Thyroid gland (tissue), 4 donors: ENCODE data around the gene BEND3. TPM values are rescaled to one million over a fixed set of nuclear protein-coding genes. Genes with fewer than 3 reads are reported as not detected.
A peak's percentile ranks its signal among the peaks of the same experiment; 100 is the strongest.
"Not testable (repeated sequence)": the region's sequence is repeated elsewhere in the genome, so short reads cannot be mapped to it uniquely, and the experiment has no call there.

Source experiments
- DNase-seq, 2 donors: peaks; one replicate each; pipeline ENCODE4 v3.0.0-alpha.2; 2019
- H3K27ac ChIP-seq, 3 donors: fragments of 200-600 bp; sonication (generic); 1 replicate in 2 of 3; 2 replicates in 1 of 3; pipeline ENCODE4 v1.5.1; 2016 to 2019; ENCODE audit warnings: mild to moderate bottlenecking in 1 of 3, moderate library complexity in 1 of 3
- H3K27me3 ChIP-seq: fragments of 200-600 bp; sonication (generic); one replicate; pipeline ENCODE4 v1.5.1; 2019
- H3K36me3 ChIP-seq, 2 donors: fragments of 200-600 bp; sonication (generic); one replicate each; pipeline ENCODE4 v1.5.1; 2016 to 2019
- H3K4me1 ChIP-seq, 2 donors: fragments of 200-600 bp; sonication (generic); one replicate each; pipeline ENCODE4 v1.5.1; 2017 to 2019
- H3K4me3 ChIP-seq, 3 donors: fragments of 200-600 bp; sonication (generic); replicated peaks in 1 of 3; 1 replicate in 2 of 3; 2 replicates in 1 of 3; pipeline ENCODE4 v1.5.1; 2016; ENCODE audit warnings: mild to moderate bottlenecking in 1 of 3
- H3K9me3 ChIP-seq: fragments of 200-600 bp; sonication (generic); one replicate; pipeline ENCODE4 v1.5.1; 2017
- POLR2A ChIP-seq, 2 donors: fragments of 450-650 bp; IDR thresholded peaks; one replicate each; pipeline ENCODE4 v1.6.1; 2017; ENCODE audit warnings: antibody characterized with exemption in 2 of 2, mild to moderate bottlenecking in 2 of 2, moderate library complexity in 1 of 2
- WGBS, 2 donors: methylation state at CpG; one replicate each; pipeline ENCODE4 v1.1.5; 2017; 5-methylcytosine and 5-hydroxymethylcytosine counted together
- intact Hi-C: fragments of 100-400 bp; cut with DNase I; formaldehyde crosslinking; loops from one replicate; pipeline ENCODE4 v1.15.1; 2023
- total RNA-seq, 4 donors: library from RNA; depleted of rRNA; stranded (reverse); fragments of >200 nt; gene quantifications; one replicate each; pipeline ENCODE4 v1.2.3, GENCODE V29; 2016
- TF ChIP-seq, protein P1 (sequence below), 6 experiments: fragments of 200-600 bp in 3 of 6; fragments of 450-650 bp in 3 of 6; sonication (generic) in 3 of 6; IDR thresholded peaks; one replicate each; pipeline ENCODE4 v1.5.1; 2016 to 2019; ENCODE audit warnings: antibody characterized with exemption in 6 of 6, mild to moderate bottlenecking in 2 of 6, inconsistent platforms in 1 of 6, moderate library complexity in 1 of 6

BEND3 gene
- total RNA-seq, 4 donors from 2014 or later, result 2.5 to 5.9 (median 2.7) TPM

DNA sequence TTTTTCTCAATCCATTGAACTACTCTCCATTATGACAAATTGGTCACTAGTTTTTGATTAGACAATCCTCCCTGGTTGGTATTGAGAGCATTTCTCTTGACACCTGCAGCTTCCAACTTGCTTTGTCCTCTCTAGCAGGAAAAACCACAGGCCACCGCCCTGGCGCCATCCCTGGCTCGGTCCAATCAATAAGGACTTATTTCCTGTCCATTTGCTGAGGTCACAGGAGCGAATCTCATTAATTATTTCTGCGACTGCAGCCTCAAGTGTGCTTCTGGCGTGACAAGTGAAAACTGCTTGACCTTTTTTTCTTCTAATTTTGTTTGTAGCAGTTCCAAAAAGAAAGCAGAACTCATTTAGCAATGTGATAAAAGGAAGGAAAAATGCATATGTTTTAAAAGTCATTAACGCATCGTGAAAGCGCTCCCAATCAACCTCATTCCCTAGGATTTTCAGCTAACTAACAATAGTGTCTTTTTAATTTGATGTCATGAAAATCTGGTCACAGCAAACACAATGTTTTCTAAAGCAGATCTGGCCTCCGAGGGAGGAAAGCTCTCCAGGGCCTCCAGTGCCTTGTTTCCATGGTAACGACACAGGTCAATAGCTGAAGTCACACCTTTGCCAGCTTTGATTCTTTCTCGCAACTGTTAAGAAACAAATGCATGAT lies 39.0 kb upstream of the BEND3 start:
- no peak overlapping the region for H3K4me3 ChIP-seq
- DNase-seq, result peak; percentile 51 to 58
- no peak for TF ChIP-seq POLR2A (IDR thresholded peaks at IDR 0.05)
- TF ChIP-seq, protein P1, sequence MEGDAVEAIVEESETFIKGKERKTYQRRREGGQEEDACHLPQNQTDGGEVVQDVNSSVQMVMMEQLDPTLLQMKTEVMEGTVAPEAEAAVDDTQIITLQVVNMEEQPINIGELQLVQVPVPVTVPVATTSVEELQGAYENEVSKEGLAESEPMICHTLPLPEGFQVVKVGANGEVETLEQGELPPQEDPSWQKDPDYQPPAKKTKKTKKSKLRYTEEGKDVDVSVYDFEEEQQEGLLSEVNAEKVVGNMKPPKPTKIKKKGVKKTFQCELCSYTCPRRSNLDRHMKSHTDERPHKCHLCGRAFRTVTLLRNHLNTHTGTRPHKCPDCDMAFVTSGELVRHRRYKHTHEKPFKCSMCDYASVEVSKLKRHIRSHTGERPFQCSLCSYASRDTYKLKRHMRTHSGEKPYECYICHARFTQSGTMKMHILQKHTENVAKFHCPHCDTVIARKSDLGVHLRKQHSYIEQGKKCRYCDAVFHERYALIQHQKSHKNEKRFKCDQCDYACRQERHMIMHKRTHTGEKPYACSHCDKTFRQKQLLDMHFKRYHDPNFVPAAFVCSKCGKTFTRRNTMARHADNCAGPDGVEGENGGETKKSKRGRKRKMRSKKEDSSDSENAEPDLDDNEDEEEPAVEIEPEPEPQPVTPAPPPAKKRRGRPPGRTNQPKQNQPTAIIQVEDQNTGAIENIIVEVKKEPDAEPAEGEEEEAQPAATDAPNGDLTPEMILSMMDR (IDR thresholded peaks at IDR 0.05), result no peak
- peak overlapping the region in 2 of 3 donors; percentile 10 to 40 for H3K27ac ChIP-seq
- H3K9me3 ChIP-seq, result no peaks in the 10 kb centered on the region
- intact Hi-C loops, result no loop called here
- peaks cover 3% of the 10 kb centered on the region in 2 donors for H3K4me1 ChIP-seq
- H3K27me3 ChIP-seq, result no peaks in the 10 kb centered on the region
- no peaks in the 10 kb centered on the region for H3K36me3 ChIP-seq
- 28 to 36% methylated on average over 12 of the region's 12 CpGs for WGBS, 2 donors

DNA sequence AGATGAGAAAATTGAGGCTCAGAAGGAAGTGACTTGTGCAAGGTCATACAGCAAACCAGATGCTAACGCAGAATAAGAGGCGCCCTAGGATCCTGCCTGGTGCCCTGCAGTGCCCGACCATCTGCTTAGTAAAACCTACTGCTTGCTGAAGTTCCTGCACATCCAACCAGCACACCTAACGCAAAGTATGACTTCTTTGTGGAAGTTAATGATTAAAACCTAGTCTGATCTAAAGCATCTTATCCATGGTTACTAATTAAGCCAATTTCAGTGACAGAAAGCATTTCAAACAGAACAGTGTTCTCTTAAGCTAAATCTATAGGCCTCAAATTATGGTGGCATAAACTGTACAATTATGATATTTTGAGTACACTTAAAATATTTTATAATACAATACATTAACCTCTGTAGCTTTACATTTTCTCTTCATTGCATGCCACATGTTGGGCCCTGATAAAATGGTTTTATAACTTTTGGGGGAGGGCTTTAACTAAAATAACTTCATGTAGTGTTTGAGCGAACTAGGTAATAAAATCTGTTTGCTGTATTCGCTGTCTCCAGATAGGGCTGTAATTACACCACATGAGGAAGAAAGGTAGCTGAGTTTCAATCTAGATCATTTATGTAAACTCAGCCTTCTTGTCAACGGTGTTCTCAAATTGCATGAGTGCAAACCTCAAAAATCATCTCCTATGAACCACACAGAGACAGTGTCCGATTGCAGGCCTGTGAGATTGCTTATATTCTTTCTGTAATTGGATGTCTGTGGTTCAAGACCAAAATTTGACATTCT lies 37.5 kb upstream of the BEND3 start:
- no peak overlapping the region for H3K4me3 ChIP-seq
- H3K36me3 ChIP-seq, result no peaks in the 10 kb centered on the region
- no peak for DNase-seq
- intact Hi-C loops, result no loop called here
- no peaks in the 10 kb centered on the region for H3K27me3 ChIP-seq
- WGBS, 2 donors, result 91 to 92% methylated on average over 8 of the region's 8 CpGs
- H3K27ac ChIP-seq, result no peak overlapping the region
- H3K9me3 ChIP-seq, result no peaks in the 10 kb centered on the region
- peaks cover 3% of the 10 kb centered on the region in 2 donors for H3K4me1 ChIP-seq
- no peak for TF ChIP-seq POLR2A (IDR thresholded peaks at IDR 0.05)
- TF ChIP-seq, protein P1 (IDR thresholded peaks at IDR 0.05), result no peak

DNA sequence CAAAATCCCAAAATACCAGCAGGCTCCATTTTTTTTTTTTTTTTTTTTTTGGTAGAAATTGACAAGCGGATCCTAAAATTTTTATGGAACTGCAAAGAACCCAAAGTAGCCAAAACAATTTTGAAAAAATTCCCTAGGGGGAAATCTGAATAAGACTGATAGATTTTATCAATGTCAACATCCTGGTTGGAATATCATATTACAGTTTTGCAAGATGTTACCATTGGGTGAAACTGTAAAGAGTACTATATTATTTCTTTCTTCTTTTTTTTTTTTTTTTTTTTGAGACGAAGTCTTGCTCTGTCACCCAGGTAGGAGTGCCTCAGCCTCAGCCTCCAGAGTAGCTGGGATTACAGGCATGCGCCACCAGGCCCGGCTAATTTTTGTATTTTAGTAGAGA lies 29.4 kb upstream of the BEND3 start:
- H3K36me3 ChIP-seq, result no peaks in the 10 kb centered on the region
- intact Hi-C loops, result no loop called here
- no peaks in the 10 kb centered on the region for H3K27me3 ChIP-seq
- no peaks in the 10 kb centered on the region for H3K4me1 ChIP-seq
- H3K27ac ChIP-seq, result no peak overlapping the region
- H3K9me3 ChIP-seq, result no peaks in the 10 kb centered on the region
- 93 to 94% methylated on average over 4 of the region's 4 CpGs for WGBS, 2 donors
- H3K4me3 ChIP-seq, result no peak overlapping the region
- no peak for DNase-seq
- TF ChIP-seq POLR2A (IDR thresholded peaks at IDR 0.05), result no peak
- TF ChIP-seq, protein P1 (IDR thresholded peaks at IDR 0.05), result no peak

DNA sequence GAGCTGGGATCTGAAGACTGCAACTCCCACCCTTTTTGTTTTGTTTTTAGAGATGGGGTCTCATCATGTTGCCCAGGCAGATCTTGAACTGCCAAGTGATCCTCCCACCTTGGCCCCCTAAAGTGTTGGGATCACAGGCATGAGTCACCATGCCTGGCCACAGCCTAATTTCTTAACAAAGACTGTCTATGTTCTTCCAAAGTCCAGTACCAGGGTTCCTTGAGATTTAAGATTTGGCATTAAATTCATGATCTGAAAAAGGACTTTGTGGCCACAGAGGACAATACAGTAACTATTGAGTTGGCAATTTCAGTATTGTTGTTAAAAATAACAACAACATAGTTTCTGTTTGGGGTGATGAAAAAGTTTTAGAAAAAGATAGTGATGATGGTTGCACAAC lies 28.7 kb upstream of the BEND3 start:
- no peak overlapping the region for H3K4me3 ChIP-seq
- no peaks in the 10 kb centered on the region for H3K9me3 ChIP-seq
- no peaks in the 10 kb centered on the region for H3K36me3 ChIP-seq
- H3K27ac ChIP-seq, result no peak overlapping the region
- no peaks in the 10 kb centered on the region for H3K4me1 ChIP-seq
- TF ChIP-seq POLR2A (IDR thresholded peaks at IDR 0.05), result no peak
- intact Hi-C loops, result no loop called here
- H3K27me3 ChIP-seq, result no peaks in the 10 kb centered on the region
- DNase-seq, result no peak

DNA sequence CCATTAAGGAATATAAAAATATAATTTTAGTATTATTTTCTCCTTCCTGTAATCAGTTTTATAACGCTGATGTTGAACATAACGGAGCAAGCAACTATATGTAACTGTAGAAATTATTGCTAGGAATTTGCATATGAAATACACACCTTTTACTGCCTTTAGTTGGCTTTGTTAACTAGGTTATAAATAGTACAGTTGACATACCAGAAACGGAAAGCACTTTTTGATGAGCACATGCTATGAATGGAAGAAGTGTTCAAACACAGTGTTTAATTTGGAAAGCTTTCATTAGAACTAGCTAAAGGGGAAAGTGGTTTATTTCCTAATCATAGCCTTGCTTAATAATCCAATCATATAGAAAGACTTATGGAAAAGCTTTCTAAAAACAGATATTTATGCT lies 25.3 kb upstream of the BEND3 start:
- intact Hi-C loops, result no loop called here
- 82 to 83% methylated on average over 3 of the region's 3 CpGs for WGBS, 2 donors
- Histone ChIP-seq H3K4me3 (no peak overlapping the region), H3K9me3 (no peaks in the 10 kb centered on the region), H3K27me3 (no peaks in the 10 kb centered on the region), H3K4me1 (no peaks in the 10 kb centered on the region), H3K27ac (no peak overlapping the region), H3K36me3 (no peaks in the 10 kb centered on the region)
- TF ChIP-seq POLR2A (IDR thresholded peaks at IDR 0.05), result no peak
- TF ChIP-seq, protein P1 (IDR thresholded peaks at IDR 0.05), result no peak
- no peak for DNase-seq

DNA sequence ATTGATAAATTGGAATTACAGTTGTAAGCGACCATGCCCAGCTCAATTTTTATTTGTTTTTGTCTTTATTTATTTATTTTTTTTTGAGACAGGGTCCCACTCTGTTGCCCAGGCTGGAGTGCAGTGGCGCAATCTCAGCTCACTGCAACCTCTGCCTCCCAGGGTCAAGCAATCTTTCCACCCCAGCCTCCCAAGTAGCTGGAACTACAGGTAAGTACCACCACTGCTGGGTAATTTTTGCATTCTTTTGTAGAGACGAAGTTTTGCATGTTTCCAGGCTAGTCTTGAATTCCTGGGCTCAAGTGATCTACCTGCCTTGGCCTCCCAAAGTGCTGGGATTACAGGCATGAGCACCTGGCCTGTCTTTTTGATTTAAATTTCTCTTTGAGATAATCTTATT lies 21.0 kb upstream of the BEND3 start:
- intact Hi-C loops, result not testable (repeated sequence)

DNA sequence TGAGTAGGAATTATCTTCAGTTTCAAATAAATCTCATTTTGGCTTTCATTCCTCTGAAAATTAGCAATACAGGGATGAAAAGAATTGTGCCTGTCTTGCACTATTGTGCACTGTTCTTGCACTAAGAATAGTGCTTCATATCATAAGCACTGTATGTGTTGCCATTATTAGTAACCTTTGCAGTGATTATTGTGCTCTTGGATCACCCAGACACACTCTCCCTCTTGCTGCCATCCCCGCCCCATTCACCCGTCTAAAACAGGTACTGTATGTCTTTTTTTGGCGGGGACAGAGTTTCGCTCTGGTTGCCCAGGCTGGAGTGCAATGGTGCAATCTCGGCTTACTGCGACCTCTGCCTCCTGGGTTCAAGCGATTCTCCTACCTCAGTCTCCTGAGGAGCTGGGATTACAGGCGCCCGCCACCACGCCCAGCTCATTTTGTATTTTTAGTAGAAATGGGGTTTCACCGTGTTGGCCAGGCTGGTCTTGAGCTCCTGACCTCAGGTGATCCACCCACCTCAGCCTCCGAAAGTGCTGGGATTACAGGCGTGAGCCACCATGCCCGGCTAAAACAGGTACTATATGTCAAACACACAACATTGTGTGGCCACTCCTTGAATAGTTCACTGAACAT lies 19.8 kb upstream of the BEND3 start:
- DNase-seq, H3K36me3 ChIP-seq, intact Hi-C loops, H3K27ac ChIP-seq, H3K27me3 ChIP-seq, H3K4me1 ChIP-seq, H3K4me3 ChIP-seq, H3K9me3 ChIP-seq: not testable (repeated sequence)
- WGBS, 2 donors, result 93 to 97% methylated on average over 14 of the region's 14 CpGs

More for the DNA sequence above, 21.0 kb upstream of the BEND3 start:
- not testable (repeated sequence) for H3K27me3 ChIP-seq, H3K9me3 ChIP-seq, H3K27ac ChIP-seq, DNase-seq, H3K36me3 ChIP-seq, H3K4me1 ChIP-seq, H3K4me3 ChIP-seq
- WGBS, 2 donors, result 88 to 92% methylated on average over 3 of the region's 3 CpGs
